ENCODE data around the gene RNF26. TPM values are rescaled to one million over a fixed set of nuclear protein-coding genes. Genes with fewer than 3 reads are reported as not detected.

RNF26 gene
- polyA plus RNA-seq, 1 experiment, result 27.1 TPM

GRCh38 chr11:119361941-119362725 is 27.8 kb downstream of the RNF26 start:
- Histone ChIP-seq H3K27ac (ENCODE audit: low read depth, low read length) (peak overlapping the region; percentile 21), H3K27me3 (ENCODE audit: control insufficient read depth, insufficient read depth, low read length) (peaks cover 18% of the 10 kb centered on the region), H3K9me3 (ENCODE audit: control insufficient read depth, insufficient read depth, low read length) (no peaks in the 10 kb centered on the region; the same call in 1 of the 2 replicates), H3K4me3 (ENCODE audit: low read depth, low read length) (no peak overlapping the region)
- no peak for TF ChIP-seq CTCF (IDR thresholded peaks at IDR 0.05; ENCODE audit: low read depth, low read length)
- POLR2A ChIA-PET, result interaction anchor here (1.2 kb wide), 4 partner anchors 24 to 113 kb away, joined by 3 to 8 read pairs (median 4); no protein-coding TSS in a partner anchor
- CTCF ChIA-PET, result interaction anchor here (0.7 to 3.4 kb wide), 8 partner anchors 13 to 112 kb away, joined by 3 to 31 read pairs (median 8); partner anchors contain the start of gene USP2
- DNase-seq (ENCODE audit: low read depth, low spot score), result no peak

GRCh38 chr11:119362741-119363080 is 28.4 kb downstream of the RNF26 start:
- H3K4me3 ChIP-seq (ENCODE audit: low read depth, low read length), result no peak overlapping the region
- ChIA-PET POLR2A (no interaction called here), CTCF (interaction anchor here (1.1 to 3.4 kb wide), 5 partner anchors 12 to 112 kb away, joined by 3 to 31 read pairs (median 14); no protein-coding TSS in a partner anchor)
- TF ChIP-seq CTCF (IDR thresholded peaks at IDR 0.05; ENCODE audit: low read depth, low read length), result no peak
- peaks cover 18% of the 10 kb centered on the region for H3K27me3 ChIP-seq (ENCODE audit: control insufficient read depth, insufficient read depth, low read length)
- no peak overlapping the region for H3K27ac ChIP-seq (ENCODE audit: low read depth, low read length)
- H3K9me3 ChIP-seq (ENCODE audit: control insufficient read depth, insufficient read depth, low read length), result no peaks in the 10 kb centered on the region; the same call in 1 of the 2 replicates
- no peak for DNase-seq (ENCODE audit: low read depth, low spot score)

- no peak for DNase-seq (ENCODE audit: low read depth, low spot score)
- POLR2A ChIA-PET, result no interaction called here
- TF ChIP-seq CTCF (IDR thresholded peaks at IDR 0.05; ENCODE audit: low read depth, low read length), result no peak
- Histone ChIP-seq H3K27ac (ENCODE audit: low read depth, low read length) (no peak overlapping the region), H3K9me3 (ENCODE audit: control insufficient read depth, insufficient read depth, low read length) (no peaks in the 10 kb centered on the region; the same call in 1 of the 2 replicates), H3K4me3 (ENCODE audit: low read depth, low read length) (no peak overlapping the region; the same call in 1 of the 2 replicates), H3K27me3 (ENCODE audit: control insufficient read depth, insufficient read depth, low read length) (peaks cover 15% of the 10 kb centered on the region)
- CTCF ChIA-PET, result interaction anchor here (1.0 to 3.4 kb wide), 4 partner anchors 11 to 111 kb away, joined by 3 to 31 read pairs (median 12); no protein-coding TSS in a partner anchor
Observed at GRCh38 chr11:119363081-119363850, 28.9 kb downstream of the RNF26 start.

GRCh38 chr11:119363851-119364590 is 29.7 kb downstream of the RNF26 start:
- H3K9me3 ChIP-seq (ENCODE audit: control insufficient read depth, insufficient read depth, low read length), result no peaks in the 10 kb centered on the region; the same call in 1 of the 2 replicates
- peaks cover 15% of the 10 kb centered on the region for H3K27me3 ChIP-seq (ENCODE audit: control insufficient read depth, insufficient read depth, low read length)
- no peak for DNase-seq (ENCODE audit: low read depth, low spot score)
- H3K27ac ChIP-seq (ENCODE audit: low read depth, low read length), result no peak overlapping the region
- peak overlapping the region; percentile 51; the same call in 1 of the 2 replicates for H3K4me3 ChIP-seq (ENCODE audit: low read depth, low read length)
- ChIA-PET CTCF (interaction anchor here (1.0 to 1.5 kb wide), 8 partner anchors 8 to 116 kb away, joined by 3 to 19 read pairs (median 5); partner anchors contain the start of gene C1QTNF5), POLR2A (interaction anchor here (1.3 kb wide), 1 partner anchor 10 kb away, joined by 3 read pairs; no protein-coding TSS in a partner anchor)
- TF ChIP-seq CTCF (IDR thresholded peaks at IDR 0.05; ENCODE audit: low read depth, low read length), result no peak

Measured in AG04450 (cell line).